Stimulated activated CD4-positive, alpha-beta T cell treated with anti-CD3 and anti-CD28 coated beads, Interleukin-12 subunit alpha, Interleukin-12 subunit beta, amount 100 ng/mL, for 4 hours (primary cell): ENCODE measurements around the gene CADPS.

Experiments used
- DNase-seq: peaks from one replicate; pipeline ENCODE4 v3.0.0-alpha.2; 2020

The CADPS gene

DNA sequence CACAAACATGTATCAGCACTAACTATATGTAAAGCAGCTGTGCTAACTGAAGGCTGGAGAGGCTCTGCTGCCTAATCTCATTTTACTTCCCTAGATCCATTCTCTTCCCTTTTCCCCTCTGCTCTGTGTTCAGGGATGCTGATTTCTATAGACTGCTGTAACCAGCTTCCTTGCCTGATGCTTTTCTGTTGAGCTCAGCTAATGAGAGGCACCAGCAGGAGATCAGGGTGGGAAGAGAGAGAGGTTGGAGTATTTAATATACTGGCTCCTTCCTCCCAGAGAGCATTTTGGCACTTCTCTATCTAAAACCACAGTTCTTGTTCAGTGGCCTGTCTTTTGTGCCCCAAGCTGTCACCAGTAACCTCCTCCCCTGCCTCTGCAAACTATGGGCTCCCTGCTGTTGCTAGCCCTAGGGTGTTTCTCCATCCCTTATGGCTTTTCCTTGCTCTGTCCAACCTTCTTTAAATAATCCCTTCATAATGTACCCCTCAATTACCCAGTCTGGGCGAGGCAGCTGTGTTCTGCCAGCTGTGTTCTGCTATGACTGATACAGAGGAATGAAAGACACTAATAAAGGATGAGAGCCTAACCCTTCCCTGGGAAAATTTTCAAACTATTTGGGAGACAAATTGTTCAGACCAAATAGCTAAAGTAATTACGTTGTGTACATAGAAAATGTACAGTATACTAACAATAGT, 69.5 kb downstream of the CADPS start:
- no peak for DNase-seq

DNA sequence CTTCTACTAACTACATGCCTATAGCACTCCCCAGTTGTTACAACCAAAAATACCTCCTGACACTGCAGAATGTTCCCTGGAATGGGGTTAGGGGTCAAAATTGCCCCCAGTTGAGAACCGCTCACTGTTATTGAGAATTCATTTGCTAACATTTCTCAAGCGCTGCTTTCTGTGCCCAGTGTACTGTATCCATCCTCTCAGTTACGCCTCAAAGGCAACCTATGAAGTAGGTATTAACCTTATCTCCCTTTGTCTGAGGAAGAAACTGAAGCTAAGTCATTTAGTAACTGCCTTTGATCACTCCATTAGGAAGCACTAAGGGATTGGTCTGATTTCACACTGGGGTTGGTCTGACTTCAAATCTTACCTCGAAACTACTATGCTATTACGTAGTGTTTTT, 70.1 kb downstream of the CADPS start:
- DNase-seq: no peak

DNA sequence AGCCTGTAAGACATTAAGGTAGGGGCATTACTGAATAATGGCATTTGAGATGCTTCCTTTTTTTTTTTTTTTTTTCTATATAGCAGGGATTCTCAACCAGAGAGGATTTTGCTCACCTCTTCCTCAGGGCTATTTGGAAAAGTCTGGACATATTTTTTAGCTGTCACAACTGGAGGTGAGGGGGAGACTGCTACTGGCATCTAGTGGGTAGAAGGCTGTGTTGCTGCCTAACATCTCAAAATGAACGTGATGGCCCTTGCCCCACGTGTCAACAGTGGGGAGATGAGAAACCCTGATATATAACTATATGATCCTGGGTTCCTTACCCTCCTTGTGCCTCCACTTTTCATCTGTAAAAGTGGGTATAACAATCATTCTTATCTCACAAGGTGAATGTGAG, 71.9 kb downstream of the CADPS start:
- no peak for DNase-seq

DNA sequence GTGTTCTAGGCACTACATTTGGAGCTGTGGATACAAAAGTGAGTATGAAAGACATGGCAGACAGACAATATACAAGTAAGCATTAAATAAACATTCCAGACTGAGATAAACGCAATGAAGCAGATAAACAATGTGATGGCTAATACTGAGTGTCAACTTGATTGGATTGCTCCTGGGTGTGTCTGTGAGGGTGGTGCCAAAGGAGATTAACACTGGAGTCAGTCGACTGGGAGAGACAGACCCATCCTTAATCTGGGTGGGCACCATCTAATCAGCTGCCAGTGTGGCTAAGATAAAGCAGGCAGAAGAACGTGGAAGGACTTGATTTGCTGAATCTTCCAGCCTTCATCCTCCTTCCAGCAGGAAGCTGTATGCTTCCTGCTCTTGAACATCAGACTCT, 77.2 kb downstream of the CADPS start:
- no peak for DNase-seq

DNA sequence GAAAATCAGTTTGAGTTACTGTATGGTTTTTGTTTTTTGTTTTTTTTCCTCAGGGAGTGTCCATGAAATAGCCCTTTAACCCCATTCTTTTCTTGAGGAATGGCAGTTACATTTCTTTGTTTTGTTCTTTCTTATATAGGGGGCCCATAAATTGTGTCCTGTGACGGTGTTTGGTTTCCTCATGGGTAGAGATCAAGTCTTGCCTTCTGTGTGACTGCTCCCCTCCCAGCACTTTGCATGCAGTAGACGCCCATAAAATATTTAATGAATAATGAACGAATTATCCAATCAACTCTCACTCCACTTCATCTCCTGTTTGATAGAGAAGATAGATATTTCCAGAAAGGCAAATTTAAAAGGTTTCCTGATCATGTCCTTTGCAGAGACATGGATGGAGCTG, 78.1 kb downstream of the CADPS start:
- no peak for DNase-seq

DNA sequence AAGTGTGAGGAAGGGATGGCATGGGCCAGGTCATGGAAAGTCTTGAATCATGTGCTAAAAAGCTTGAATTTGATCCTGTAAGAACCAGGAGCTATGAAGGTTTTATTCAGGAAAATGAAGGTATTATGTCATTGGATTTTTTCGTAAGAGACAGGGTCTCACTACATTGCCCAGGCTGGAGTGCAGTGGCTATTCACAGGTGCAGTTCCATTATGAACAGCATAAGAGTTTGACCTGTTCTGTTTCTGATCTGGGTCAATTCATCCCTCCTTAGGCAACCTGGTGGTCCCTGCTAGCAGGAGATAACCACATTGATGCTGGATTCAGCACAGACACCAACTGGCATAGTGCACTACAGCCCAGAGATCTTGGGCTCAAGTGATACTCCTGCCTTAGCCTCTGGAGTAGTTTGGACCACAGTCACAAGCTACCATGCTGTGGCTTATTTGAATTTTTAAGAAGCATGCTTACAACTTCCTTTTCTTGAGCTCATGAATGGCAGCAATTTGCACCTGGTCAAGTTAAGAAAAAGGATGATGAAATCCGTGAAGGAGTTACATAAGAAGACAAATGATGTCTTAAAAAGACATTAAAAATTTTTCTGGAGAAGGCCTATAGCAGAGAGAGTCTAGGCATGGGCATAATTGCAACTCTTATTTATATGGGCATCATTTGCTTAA, 79.1 kb downstream of the CADPS start:
- DNase-seq: no peak

DNA sequence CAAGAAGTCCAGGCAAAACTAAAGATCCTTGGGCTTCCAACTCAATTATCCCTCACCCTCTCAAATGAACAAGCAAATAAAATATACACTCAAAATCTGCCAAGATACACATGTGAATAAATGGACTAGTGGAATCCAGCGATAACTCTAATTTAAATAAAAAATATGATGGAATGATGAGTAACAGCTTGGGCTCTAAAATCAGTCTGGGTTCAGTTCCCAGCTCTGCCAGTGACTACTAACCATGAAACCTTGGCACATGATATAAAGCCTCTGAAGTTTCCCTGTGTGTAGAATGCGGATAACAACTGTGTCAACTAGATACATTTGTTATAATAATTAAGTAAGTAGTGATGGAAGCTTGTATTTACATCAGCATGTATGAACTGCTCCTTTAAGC, 81.3 kb downstream of the CADPS start:
- DNase-seq: no peak

DNA sequence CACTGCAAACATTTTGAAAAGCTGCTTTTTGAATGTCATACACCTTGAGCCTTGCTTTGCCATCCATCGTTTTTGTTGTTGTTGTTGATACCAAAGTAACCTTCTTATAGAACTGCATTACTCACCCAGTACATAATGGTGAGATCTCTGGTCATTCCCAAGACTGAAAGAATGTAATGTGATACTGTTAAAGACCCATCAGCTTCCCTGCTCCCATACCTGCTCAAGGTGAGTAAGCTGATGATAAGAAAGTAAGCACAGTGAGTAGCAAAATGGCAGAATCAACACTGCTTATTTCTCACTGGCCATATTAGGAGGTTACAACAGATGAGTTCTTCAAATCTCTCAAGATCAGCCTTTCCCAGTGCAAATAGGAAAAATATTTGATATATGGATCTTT, 89.8 kb downstream of the CADPS start:
- DNase-seq: no peak

DNA sequence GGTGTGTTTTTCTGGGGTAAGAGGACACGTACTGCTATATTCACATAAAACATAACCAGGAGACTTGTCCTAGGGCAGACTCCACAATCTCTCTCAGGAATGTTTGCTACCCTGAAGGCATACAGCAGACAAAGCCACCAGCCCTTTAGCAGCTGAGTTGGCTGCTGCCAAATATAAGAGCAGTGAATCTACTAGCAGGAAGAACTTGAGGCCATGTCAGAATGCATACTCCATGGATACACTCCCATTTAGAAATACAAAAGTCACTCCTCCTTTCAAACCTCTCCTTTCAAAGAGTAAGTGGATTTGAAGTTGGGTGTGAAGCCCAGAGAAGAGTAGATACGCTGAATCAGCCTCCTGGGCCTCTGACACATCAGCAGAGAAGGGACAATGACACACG, 94.1 kb downstream of the CADPS start:
- DNase-seq: no peak

DNA sequence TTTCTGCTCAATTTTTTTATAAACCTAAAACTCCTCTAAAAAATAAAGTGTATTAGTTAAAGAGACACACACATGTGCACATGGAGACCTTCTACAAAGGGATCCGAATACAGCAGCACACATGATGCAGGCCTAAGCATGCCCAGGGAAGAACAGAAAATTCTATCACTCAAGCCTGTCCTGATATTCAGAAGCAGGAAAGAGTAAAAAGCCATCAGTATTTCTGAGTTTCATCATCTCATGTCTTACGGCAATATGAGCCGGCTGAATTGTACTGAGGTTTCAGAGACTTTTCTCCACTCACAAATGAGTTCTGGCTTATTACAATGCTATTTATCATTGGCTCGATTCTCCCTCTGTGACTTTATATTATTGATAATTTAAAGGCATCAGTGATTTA, 97.5 kb downstream of the CADPS start:
- DNase-seq: no peak

DNA sequence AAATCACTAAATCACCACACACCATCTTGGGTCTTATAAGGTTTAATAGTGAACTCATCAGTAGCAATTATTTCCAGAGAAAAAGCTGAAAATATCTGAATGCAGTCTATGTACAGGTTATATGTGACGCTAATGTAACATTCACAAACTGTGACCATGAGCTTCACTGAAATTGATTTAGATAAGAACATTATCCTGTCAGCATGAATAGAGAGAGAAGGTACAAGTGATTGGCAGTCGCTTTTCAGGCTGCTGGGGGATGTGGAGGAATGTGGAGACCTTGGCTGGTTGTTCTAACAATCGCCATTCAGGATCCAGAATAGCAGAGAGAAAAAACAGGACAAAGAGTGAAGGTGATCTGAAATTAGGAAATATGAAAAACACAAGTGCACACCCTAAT, 98.1 kb downstream of the CADPS start:
- no peak for DNase-seq

DNA sequence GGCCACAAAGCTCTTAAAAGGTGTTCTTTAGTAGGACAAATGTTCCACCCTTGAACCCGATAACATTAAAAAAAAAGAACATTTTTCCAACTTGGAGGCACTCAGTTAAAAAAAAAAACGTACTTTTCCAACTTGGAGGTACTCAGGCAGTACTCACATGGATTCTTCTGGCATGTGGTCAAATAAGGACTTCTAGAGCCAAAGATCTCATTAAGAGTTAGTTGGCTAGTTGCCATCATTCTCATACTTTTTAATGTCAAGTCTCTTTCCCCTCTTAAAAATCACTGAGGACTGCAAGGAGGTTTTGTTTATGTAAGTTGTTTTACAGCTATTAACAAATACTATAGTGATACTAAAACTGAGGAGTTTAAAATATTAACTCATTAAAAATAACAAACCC, 101.0 kb downstream of the CADPS start:
- no peak for DNase-seq

DNA sequence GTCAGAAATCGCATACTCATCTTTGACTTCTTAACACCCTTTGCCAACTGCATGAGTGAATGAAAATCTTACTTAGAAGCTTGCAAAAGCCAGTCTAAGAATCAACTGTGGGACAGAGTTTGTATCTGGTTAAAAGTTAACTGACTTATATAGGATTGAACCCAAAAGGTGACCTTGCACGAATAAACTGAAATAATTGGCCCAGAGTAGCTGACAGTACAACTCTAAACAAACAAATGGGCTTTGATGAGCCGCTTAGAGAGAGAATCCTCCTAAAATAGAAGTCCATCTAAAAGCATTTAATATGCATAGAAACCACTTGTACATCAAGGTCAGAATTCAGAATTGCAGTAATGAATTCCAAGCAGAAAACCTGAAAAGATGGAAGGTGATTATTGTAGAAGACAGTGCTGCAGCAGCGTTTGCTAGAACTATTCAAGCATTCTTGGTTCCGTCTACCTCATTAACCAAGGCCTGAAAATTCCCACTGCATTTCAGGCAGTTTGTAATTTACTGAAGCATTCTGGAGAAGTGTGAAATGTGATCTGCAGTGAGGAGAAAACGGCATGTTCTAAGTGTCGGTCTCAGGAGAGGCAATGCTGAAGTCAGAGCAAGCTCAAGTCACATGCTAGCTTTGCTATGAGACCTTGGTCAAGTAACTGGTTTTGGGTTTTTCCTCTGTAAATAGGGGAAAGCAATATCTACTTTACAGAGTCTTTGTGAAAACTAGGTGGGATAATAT, 103.7 kb downstream of the CADPS start:
- no peak for DNase-seq

DNA sequence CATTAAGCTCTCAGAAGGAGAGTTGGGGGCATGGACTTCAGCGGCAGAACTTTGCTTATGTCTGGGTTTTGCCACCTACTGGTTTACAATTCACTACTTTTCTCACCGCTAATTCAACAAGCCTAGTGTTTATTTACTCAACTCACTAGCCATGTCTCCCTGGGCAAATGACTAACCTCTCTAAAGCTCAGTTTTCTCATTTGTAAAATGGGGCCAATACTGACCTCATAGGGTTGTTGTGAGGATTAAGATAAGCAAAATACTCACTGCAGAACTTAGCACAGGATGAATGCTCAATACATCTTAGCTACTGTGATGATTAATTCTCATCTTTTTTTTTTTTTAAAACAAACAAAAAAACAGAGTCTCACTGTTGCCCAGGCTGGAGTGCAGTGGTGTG, 106.3 kb downstream of the CADPS start:
- no peak for DNase-seq

DNA sequence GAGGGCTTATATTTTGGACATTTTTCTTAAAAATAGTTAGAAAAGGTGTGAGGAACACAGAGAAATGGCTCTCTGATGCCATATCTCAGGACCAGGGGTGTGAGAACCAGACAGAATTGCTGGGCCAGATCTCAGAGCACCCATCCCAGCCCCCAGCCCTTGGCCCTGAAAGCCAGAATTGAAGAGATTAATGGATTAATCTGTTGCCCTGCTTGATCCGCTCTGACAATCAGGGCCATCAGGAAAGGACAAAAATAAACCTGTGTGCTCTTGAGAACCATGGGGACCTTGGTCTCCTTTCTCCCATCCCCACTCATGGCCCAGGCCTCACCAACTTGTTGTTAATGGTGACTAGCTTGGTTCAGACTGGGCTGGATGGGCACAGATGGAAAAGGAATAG, 113.5 kb downstream of the CADPS start:
- DNase-seq: no peak

DNA sequence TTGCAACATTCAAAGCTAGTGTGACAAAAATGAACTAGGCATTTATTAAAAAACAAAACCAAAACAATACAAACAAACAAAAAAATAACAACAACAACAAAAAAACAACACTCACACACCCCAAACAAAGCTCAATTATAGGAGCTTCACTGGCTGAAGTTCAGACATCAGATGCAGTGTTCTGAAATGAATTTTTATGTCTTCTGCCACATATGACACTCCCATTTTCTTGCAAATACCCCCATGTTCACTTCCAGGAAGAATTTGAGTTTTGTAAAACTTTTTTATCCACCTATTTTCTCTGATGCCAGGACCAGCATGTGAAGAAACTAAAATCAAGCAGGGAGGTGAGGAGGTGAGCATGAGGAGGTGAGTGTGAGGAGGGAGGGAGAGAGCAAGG, 113.9 kb downstream of the CADPS start:
- no peak for DNase-seq

DNA sequence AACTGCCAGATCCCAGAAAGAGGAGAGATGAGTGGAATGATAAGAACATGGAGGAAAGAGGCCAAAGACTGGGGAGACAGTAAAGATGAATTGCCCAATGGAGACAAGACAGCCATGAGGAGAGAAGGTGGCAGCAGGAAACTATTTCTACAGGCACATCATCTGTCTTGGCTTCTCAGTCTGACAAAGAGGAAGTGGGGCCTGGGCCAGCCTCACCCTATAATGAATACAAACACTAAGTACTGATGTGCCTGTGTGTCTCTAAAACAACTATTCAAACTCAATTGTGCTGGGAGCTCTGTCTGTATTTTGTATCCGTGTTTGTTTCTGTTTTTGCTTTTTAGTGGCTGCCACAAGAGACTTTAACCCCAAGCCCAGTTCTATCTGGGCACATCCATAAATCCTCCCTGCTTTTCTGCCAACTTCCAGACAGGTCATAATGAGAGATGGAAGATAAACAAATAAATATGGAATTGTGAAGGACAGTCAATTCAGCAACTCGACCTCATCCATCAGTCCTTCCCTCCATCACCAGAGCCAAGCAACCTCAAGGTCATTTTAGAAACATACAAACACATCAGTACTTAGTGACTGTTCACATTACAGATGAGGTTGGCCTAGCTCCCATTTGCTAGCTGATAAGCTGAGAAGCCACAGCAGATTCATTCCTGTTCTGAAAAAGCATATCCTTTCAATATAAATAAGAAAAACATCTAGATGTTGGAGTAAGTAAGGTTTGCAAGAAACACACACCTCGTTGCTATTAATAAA, 116.7 kb downstream of the CADPS start:
- DNase-seq: no peak

DNA sequence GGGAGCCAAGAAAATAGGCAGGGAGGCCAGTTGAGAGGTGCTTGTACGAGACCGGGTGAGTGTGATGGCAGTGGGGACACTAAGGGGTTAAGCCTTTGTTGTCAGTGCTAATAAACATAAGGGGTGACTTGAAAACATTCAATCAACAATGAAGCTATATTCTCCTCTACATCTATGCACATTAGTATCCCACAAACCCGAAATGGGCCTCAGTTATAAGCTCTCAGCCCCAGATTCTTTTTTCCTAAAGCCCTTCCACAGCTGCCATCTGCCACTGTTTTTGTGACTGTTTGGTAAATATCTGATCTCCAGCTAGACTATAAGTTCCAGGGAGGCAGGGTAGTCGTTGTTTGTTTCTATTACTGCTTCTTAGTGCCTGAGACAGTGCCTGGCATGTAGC, 118.2 kb downstream of the CADPS start:
- no peak for DNase-seq

DNA sequence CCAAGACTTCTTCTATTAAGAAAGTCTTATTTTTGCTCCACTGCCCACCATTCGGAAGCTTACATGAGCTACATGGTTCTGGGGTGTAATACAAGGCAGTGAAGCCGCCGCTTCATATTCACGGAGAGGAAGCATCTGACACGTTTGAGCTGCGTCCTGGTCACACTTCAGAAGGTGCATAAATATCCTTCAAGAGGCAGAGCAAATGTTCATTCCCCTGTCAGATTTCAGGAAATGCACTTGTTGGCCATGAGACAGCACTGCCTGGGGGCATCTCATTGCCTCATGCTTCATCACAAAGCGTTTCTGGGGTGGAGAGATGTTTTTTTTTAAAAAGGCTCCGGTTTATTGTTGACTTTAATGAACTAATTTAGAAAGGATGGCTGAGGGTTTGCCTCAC, 119.9 kb downstream of the CADPS start:
- DNase-seq: no peak

DNA sequence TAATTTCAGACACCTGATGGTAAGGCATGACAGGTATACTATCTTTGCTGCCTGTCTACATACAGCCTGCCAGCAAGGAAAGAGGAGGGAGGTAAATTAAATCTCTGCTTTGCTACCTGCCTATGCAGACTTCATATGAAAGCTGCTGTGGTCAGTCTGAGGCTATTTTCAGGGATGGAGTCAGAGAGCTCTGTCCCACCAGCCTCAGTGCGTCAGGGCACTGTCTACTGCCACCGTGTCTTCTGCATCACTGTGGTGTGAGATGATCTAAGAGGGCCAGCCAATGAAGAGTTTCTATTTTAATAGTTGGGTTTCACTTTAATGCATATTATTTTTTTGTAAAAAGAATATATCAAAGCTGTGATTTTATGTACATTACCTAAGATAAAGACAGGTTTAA, 125.6 kb downstream of the CADPS start:
- no peak for DNase-seq

DNA sequence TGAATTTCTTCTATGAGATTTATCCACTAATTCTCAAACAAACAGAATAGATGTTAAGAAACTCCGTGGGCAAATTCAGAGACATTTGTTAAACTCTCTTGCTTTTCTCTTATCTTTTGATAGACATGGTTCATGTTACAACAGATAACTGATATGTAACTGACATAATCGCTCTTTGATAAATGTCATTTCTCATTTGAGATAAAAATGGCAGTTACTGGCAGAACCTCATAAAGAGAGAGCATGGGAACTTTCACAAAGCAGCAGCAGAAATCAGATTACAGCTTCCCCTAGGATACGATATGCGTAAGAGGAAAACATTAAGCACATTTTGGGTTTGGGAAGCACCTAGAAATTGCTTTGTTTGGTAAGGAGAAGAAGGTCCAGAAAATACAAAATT, 126.1 kb downstream of the CADPS start:
- DNase-seq: no peak

DNA sequence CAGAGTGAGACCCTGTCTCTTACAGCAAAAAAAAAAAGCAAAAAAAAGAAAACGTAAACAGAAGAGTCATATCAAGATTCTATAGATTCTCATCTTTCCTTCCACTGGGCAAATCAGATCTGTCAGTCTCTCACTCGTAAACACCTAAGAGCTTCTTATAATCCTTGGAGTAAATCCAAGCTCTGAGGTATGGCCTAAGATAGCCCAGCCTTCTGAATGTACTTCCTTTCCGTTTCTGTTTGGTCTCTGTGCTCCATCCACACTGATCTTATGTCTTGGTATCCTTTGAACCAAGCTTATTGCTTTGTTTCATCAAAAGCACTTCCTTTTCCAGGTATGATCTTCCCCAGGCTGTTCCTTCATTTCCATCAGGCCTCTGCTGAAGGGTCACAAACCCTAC, 137.8 kb downstream of the CADPS start:
- DNase-seq: no peak

DNA sequence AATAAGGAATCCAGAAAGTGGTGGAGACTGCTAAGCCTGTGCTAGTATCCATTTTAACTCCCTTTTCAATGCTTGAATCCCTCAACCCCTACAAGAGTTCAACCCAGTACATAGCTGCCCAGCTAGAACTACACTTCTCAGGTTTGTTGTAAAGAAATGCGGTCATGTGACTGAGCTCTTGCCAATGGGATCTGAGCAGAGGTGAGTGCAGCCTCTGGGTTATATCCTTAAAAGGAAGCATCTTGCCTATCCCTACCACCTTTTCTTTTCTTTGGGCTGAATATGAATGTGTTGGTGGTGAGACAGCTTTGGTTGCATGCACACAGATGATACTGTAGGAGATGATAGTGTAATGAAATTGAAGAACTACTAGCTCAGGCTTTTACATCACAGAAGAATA, 139.7 kb downstream of the CADPS start:
- DNase-seq: no peak
